Stimulated activated CD4-positive, alpha-beta T cell treated with anti-CD3 and anti-CD28 coated beads, Interleukin-15, amount 100 ng/mL, for 48 hours (primary cell): ENCODE results near the gene BLOC1S3.

Experiments used
- DNase-seq, 2 donors: peaks; one replicate each; pipeline ENCODE4 v3.0.0-alpha.2; 2020; ENCODE audit warnings: low read depth in 2 of 2

The BLOC1S3 gene, protein sequence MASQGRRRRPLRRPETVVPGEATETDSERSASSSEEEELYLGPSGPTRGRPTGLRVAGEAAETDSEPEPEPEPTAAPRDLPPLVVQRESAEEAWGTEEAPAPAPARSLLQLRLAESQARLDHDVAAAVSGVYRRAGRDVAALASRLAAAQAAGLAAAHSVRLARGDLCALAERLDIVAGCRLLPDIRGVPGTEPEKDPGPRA

GRCh38 chr19:45178262-45179071 is at the start of gene BLOC1S3:
Gene BLOC1S3, plus strand, starts transcription at chr19:45178784. Its CDS starts 513 bp downstream, at chr19:45179297.
- peak; percentile 100 for DNase-seq

- no peak for DNase-seq
Measured at GRCh38 chr19:45128806-45129205, 49.8 kb upstream of the BLOC1S3 start.

- DNase-seq: no peak
Measured at GRCh38 chr19:45130236-45130635, 48.3 kb upstream of the BLOC1S3 start.

DNA sequence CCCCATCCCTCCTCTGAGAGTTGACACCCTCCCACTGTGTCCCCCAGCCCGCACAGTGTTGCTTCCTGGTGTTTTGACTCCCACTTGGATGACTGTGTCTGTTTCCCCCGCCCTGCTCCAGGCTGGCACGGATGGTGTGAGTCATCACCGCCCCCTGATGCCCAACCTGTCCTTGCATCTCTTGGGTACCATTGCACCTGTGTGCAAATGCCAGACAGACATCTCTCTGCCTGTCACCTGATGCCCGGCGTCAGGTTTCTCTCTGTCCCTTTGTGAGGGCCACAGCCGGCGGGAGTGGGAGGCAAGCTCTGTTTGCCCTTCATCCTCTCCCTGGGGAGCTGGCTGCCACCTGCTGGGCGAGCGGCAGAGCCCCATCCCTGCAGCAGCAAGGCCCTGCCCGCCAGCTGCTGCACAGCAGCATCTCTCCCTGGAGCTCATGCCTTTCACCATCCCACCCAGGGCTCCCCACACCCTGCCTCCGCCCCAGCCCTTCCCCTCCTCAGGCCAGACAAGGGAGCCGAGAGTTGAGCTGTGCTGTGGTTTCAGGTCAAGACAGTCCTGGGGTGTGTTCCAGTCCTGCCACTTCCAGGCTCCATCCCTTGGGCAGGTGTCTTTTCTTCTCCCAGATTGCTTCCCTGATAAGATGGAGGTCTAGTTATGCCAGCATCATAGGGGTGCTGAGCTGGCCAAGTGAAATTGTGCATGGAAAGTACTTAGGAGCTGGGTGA is 47.5 kb upstream of the BLOC1S3 start:
- DNase-seq: no peak

DNA sequence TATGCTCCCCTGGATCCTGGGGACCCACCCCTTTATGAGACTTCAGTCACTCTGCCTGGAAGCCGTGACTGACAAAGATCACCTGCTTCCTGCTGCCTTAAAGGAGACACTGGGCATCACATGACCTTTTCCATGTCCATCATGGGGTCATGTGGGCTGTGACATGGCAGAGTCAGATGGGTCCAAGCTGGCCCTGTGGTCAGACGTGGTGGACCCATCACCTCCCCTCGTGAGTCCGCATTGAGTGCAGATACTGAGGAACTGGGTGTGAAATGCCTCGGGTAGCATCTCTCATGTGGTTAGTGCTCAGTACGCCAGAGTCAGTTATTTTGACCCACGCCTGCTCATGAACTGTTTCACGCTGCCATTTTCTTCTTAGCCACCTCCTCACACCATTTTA is 44.9 kb upstream of the BLOC1S3 start:
- no peak for DNase-seq

DNA sequence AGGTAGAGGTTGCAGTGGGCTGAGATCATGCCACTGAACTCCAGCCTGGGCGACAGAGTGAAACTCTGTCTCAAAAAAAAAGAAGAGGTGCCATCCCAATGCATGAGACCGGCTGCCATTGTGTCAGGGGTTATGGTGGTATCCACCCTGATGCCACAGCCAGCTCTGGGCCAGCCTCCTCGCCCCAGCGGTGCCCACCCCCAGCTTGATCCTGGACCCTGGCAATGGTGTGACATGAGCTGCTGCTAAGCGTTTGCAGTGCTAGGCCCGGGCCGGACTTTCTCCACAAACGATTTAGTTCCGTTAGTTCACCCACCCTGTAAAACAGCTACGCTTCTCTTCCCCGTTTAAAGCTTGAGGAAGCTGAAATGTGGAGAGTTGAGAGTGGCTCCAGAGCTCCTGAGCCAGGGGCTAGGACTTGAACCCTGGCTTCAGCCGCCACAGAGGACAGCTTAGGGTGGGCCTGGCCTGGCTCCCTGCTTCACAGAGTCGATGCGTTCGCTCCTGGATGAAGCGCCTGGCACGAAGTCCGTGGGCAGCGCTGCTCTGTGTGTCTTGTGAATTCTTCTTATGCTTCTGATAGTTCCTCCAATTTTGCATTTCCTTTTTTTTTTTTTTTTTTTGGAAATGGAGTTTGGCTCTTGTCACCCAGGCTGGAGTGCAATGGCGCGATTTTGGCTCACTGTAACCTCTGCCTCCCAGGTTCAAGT is 43.3 kb upstream of the BLOC1S3 start:
- no peak for DNase-seq

- no peak for DNase-seq
Measured at GRCh38 chr19:45136507-45137178, 41.9 kb upstream of the BLOC1S3 start.

- no peak for DNase-seq
Measured at GRCh38 chr19:45137179-45137761, 41.3 kb upstream of the BLOC1S3 start.

DNA sequence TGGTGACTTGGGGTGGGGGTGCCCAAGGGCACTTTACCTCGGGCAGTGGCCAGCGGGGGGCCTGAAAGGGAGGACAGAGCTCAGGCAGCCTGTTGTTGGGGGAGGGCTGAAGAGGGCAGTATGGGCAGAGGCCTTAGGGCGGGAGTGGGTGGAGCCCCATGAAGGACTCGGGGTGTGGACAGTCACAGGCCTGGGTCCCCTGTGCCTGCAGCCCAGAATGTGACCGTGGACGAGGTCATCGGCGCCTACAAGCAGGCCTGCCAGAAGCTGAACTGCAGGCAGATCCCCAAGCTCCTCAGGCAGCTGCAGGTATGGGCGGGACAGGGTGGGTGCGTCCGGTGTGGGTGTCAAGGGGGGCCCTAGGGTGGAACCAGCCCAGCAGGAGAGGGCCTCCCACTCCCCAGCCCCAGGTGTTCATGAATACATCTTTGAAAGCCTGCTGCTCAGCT is 40.3 kb upstream of the BLOC1S3 start:
- no peak for DNase-seq

DNA sequence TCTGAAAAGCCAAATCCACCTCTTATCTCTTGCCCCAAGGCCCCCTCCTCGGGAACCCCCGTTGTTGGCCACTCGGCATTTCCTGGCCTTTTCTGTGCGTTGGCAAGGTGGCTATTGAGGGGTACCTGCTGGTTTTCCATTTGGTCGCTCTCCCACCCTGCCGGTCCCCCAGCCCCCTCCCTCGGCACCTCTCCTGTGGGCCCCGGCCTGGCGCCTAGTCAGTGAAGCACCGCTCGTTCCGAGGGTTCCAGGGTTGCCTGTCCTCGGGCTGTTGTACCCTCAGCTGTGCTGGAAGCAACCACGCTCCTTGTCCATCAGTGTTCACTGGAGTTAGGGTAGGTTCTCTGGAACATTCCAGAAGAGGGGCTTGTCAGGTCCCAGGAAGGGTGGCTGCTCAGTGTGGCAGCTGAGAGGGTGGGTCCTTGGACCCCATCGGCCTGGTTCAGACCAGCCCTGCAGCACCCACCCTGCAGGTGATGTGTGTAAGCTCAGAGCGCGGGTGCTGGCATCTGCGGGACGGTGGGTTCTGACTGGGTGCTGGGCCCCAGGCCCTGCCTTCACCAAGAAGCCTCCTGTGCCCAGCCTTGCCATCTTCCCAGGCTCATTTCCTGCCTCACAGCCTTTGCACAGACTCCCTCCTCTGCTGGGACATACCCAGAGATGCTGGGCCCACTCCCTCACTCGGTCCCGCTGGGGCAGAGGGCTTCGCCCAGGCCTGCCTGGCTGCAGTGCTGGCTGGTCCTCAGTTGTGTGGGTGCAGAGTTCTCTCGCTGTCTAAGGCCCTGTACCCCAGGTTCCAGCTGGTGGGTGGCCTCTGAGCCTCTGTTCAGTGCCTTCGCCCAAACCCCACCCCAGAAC is 39.1 kb upstream of the BLOC1S3 start:
- DNase-seq: no peak

DNA sequence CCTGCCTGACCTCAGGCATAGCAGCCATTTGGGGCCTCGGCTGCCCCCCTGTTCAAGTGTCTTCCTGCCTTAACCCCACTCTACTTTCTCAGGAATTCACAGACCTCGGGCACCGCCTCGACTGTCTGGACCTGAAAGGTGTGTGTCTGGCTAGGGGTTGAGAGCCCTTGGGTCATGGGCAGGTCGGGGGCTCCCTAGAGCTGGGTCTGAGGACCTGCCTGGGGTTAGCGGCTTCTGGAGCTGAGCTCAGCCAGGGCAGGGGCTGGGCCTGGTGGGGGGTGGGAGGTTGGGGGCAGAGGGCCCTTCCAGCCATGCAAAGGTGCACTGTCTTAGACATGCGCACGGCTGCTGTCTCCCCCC is 38.5 kb upstream of the BLOC1S3 start:
- no peak for DNase-seq

DNA sequence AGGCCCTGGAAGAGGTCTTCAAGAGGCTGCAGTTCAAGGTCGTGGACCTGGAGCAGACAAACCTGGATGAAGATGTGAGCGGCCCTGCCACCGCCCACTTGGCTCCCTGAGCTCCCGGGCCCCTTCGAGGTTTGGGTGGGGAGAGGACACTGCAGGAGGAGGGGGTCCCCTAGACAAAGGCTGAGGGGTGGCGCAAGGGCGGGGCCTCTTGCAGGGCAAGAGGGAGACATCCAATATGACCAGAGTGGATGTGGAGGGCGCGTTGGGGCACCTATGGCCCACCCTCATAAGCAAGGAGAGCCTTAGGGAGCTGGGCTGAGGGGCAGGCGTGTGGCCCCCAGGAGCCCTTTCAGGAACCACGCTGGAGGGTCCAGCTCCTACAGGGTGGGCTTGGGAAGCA is 38.1 kb upstream of the BLOC1S3 start:
- no peak for DNase-seq

DNA sequence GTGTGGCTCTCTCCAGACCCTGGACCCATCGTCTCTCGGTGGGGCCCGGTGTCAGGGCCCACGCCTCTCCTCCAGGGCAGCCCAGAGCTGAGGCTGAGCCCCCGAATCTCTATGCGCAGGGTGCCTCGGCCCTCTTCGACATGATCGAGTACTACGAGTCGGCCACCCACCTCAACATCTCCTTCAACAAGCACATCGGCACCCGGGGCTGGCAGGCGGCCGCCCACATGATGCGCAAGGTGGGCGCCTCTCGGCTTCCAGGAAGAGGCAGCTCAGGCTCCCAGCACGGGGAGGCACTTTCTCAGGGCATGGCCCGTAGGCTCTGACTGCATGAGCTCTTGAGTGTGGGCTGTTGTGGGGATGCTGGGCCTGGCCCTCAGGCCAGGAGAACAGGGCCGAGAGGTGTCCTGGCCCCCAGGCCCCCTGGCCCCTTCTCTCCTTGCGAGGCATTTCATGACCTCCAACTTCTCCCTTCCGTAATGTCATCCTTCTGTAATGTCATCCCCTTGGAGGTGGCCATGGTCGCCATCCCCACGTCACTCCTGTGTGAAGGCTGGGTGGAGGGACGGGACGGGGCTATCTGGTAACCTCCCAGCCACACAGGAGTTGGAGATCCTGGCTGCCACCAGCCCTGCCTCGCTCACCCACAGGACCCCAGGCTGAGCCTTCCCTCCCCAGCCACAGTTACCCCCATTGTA is 37.2 kb upstream of the BLOC1S3 start:
- no peak for DNase-seq

- no peak for DNase-seq
Measured at GRCh38 chr19:45142016-45142725, 36.4 kb upstream of the BLOC1S3 start.

DNA sequence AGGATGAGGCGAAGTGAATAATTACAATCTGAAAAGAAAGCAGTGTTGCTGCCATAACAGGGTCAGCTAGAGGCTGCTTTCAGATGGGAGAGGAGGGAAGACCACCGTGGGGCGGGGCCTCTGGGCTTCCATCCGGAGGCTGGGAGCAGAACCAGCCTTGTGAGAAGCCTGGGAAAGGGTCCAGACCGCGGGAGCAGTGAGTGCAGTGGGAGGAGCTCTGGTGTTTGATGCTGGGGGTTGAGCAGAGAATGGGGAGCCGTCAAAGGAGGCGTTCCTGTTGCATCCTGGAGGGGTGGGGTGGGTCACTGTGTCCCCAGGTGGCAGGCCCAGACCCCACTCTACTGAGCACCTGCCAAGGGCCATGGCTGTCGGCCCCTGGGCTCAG is 35.9 kb upstream of the BLOC1S3 start:
- DNase-seq: no peak

DNA sequence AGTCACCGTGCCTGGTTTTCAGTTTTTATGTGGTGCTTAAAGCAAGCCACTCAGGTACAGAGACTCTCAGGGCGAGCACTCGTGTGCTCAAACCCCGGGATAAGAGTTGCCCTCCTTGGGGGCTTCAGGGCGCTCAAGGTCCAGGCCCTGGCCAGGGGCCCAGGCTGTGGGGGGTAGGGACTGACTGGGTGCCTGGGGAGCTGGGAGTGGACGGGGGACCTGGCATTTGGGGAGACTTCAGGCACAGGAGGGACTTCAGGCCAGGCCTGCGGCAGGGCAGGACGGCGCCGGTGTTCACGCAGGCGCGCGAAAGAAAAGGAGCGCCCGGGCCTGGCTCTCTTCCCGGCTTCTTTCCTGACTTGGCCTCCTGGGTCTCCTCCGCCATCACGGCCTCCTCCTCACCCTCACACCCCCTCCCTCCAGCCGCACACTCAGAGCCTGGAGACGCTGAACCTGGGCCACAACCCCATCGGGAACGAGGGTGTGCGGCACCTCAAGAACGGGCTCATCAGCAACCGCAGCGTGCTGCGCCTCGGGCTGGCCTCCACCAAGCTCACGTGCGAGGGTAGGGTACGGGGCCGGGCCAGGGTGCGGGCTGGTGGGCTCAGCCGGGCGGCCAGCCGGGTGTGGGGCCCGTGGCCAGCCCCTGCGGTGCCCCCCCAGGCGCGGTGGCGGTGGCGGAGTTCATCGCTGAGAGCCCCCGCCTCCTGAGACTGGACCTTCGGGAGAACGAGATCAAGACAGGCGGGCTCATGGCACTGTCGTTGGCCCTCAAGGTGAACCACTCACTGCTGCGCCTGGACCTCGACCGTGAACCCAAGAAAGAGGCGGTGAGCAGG is 33.9 kb upstream of the BLOC1S3 start:
- DNase-seq: no peak

DNA sequence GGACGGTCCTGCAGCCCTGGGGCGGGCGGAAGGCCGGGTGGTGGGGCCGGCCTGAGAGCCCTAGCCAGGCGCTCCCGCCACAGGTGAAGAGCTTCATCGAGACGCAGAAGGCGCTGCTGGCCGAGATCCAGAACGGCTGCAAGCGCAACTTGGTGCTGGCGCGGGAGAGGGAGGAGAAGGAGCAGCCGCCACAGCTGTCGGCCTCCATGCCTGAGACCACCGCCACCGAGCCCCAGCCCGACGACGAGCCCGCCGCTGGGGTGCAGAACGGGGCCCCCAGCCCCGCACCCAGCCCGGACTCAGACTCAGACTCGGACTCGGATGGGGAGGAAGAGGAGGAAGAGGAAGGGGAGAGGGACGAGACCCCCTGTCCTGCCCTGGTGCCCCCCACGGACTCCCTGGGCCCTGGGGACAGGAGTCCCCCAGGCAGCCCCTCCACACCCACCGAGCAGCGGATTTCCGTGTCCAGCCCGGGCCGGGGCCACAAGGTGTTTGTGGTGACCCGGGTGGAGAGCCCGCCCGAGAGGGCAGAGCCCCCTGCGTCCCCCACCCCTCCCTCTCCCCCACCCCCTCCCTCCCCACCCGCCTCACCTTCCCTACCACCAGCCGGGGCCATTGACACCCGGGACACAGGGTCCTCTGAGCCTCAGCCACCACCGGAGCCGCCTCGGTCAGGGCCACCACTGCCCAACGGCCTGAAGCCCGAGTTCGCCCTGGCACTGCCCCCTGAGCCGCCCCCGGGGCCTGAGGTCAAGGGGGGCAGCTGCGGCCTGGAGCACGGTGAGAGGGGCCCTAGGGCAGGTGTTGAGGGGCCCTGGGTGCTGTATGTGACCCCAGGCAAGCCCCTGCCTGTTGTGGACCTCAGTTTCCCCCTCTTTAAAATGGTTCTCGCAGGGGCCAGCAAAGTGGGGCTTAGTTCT is 33.1 kb upstream of the BLOC1S3 start:
- DNase-seq: no peak
